HG03025 (cell line): Measurements from ENCODE around the gene TMEM42.
"Not testable (repeated sequence)": the region's sequence is repeated elsewhere in the genome, so short reads cannot be mapped to it uniquely, and the experiment has no call there.

Source experiments
- ATAC-seq: cut with Tn5 transposase; IDR thresholded peaks from one replicate; pipeline ENCODE4 v1.9.1; 2021; ENCODE audit warnings: mild to moderate bottlenecking, moderate library complexity; ENCODE audit not compliant: unreplicated experiment, low FRiP score

TMEM42 gene

DNA sequence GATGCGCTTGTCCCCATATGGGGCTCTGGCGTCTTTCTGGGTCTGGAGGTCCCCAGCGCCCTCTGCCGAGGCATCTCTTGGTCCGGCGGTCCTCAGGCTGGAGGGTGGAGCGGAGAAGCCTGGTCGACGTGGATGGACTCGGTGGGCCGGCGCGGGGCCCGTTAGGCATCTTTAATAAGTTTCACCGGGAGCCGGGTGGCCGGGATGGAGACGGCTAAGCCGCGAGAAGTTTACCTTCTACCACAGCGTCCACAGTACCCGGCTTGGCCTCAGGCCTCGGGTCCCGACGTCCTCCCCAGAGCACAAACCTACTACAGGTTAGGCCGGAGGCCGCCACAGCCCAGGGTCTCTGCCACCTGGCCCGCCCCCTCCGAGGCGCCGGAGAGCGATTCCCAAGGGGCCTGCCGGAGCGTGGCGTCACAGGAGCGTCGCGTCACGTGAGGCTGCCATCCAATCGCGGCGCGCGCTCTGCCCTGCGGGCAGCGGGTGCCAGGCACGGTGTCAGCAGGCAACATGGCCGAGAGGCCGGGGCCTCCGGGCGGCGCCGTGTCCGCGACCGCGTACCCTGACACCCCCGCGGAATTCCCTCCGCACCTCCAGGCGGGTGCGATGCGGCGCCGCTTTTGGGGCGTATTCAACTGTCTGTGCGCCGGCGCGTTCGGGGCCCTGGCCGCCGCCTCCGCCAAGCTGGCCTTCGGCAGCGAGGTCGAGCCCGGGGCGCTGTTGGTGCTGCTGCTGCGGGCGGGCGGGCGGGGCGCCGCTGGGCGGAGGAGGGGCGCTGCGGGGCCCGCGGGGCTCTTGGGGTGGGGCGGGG lies at the start of gene TMEM42:
Gene TMEM42, plus strand, starts transcription at position 501 of the 814 bp plus-strand sequence. Its CDS starts 13 bp downstream, at position 514.
- peak; percentile 91 for ATAC-seq

DNA sequence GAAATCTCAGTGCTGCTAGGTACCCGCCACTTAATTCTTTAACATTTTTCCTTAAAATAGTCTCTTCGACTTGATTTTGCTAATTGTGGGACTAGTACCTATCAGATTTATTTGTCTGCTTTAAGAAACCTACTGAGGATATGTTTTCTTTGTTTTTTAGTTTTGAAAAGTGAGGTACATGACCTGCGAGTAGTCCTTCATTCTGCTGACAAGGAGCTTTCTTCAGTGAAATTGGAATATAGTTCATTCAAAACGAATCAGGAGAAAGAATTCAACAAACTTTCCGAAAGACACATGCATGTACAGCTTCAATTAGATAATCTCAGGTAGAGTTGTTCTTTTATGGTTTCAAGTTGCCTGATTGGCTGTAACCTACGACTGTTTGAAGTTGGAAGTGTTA lies 47.0 kb upstream of the TMEM42 start:
- no peak for ATAC-seq

DNA sequence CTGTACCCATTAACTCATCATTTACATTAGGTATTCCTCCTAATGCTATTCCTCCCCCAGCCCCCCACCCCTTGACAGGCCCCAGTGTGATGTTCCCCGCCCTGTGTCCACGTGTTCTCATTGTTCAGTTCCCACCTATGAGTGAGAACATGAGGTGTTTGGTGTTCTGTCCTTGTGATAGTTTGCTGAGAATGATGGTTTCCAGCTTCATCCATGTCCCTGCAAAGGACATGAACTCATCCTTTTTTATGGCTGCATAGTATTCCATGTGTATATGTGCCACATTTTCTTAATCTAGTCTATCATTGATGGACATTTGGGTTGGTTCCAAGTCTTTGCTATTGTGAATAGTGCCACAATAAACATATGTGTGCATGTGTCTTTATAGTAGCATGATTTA lies 45.4 kb upstream of the TMEM42 start:
- ATAC-seq = not testable (repeated sequence)

DNA sequence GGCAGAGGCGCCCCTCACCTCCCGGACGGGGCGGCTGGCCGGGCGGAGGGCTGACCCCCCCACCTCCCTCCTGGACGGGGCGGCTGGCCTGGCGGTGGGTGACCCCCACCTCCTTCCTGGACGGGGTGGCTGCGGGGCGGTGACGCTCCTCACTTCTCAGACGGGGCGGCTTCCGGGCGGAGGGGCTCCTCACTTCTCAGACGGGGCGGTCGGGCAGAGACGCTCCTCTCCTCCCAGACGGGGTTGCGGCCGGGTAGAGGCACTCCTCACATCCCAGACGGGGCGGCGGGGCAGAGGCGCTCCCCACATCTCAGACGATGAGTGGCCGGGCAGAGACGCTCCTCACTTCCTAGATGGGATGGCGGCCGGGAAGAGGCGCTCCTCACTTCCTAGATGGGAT lies 40.5 kb upstream of the TMEM42 start:
- ATAC-seq = not testable (repeated sequence)

DNA sequence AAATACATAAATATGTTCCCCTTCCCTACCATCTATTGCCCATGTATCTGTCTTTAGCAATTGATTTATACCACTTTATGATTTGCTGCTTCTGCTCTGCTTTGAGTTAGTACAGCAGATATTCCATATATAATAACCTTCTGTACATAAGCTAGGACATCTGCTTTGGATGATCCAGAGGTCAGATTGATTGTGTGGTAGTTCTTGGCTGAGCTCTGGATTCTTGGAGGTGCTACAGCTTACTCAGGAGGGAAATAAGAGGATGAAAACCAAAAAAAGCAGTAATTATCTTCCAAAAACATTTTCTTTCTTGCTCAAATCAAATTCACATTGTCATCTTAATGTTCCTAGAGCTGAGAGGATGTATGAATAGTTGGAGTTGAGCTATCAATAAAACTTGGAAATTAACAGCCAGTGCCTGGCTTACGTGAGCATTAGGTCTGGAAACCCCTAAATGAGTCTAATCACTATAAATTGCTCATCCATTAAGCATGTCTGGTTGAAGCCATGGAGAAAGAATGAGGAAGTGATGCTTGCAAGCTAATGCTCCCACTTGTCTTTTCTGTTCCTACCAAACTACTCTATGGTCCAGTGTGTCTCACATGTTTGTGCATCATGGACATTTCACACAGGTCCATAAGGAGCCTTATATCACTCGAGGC lies 36.3 kb upstream of the TMEM42 start:
- no peak for ATAC-seq

DNA sequence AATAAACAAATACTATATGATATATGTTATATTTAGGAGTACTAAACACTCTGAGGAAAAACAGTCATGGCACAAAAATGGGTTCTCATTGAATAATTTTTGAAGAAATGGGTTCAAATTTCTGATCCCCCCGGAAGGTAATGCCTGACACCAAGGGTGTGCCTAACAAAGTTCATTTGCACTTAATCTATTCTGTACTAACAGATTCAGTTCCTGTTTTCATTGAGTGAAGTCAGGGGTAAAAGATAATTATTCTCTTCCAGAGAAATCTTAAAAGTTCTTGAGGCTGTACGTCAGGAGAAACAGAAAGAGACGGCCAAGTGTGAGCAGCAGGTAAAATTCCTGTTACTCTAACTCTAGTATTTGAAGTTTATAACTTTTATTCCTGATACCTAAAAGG lies 34.5 kb upstream of the TMEM42 start:
- ATAC-seq = no peak

DNA sequence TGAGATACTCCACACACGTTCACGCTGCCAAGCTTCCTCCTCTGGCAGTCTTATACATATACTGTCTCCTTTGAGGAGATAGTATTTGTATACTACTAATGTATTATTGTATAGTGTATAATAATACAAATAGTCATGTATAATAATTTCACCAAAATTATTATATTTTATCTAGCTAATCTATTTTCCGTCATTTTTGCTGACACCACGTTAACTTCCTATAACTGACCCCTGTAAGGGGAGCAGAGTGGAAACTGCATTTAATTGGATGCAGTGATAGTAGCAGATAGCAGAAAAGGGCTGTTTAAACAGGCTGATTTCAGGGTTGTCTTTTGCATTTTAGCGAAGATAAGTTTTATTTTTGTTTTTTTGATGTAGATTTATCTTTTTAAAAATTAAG lies 30.5 kb upstream of the TMEM42 start:
- ATAC-seq = no peak

DNA sequence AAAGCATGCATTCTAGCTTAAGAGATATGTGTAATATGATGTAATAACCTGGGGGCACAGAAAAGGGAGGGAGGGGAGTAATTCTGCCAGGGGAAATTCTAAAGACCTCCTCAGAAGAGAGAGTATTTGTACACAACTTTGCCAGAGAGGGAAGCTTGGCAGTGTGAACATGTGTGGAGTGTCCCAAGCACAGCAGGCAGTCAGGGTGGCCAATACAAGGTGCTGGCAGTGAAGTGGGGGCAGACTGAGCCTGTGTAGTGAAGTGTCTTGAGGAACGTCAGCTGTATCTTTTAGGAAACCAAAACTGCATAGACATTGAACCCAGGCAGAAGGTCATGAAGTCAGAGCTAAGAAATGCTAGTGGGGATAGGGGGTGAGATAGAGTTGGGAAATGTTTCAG lies 29.7 kb upstream of the TMEM42 start:
- ATAC-seq = no peak

DNA sequence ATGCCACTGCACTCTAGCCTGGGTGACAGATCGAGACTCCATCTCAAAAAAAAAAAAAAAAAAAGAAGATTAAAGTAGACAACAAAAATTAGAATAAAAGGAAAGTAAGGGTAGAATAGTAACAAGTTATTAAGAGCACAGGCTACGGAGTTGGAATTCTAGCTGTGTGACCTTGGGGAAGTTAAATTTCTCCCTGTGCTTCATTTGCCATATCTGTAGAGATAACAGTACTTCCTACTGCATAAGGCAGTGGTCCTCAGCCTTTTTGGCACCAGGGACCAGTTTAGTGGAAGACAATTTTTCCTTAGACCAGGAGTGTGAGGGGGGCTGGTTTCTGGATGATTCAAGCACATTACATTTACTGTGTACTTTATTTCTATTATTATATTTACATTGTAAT lies 28.7 kb upstream of the TMEM42 start:
- ATAC-seq = no peak

DNA sequence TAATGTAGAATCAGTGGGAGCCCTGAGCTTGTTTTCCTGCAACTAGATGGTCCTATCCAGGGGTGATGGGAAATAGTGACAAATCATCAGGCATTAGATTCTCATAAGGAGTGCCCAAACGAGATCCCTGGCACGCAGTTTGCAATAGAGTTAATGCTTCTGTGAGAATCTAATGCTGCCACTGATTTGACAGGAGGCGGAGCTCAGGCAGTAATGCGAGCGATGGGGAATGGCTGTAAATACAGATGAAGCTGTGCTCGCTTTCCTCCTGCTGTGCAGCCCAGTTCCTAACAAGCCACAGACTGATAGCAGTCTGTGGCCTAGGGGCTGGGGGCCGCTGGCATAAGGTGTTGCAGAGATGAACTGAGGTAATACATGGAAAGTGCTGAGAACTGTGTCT lies 28.3 kb upstream of the TMEM42 start:
- ATAC-seq = no peak

DNA sequence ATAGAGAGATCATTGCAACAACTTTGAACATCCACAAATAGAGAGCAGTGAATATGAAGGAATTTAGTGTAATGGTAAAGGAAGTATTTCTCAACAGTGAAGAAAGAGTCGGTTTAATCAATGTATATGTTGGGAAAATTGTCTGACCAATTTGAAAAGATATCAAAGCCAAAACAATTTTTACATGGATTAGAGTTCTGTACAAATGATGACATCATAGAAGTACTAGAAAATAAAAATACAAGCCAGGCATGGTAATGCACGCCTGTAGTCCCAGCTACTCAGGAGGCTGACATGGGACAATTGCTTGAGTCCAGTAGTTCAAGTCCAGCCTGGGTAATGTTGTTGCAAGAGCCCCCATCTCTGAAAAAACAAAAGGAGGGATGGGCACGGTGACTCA lies 26.0 kb upstream of the TMEM42 start:
- ATAC-seq = no peak

DNA sequence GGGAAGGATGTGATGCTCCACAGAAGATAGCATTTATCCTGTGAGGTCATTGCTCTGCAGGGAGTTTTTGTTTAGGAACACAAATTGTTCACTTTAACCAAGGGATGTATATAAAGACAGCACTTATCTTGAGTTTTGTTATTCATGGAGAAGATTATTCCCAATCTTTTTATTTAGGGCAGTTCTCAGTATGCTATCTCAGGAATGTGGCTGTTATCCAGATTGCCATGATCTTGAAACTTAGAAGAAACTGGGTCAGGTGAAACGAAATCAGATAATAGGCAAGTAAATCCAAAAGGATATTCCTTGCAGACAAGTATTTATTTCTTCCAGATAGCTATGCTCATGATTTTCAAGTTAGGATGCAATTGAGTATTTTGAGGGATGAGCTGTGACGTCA lies 19.3 kb upstream of the TMEM42 start:
- no peak for ATAC-seq

DNA sequence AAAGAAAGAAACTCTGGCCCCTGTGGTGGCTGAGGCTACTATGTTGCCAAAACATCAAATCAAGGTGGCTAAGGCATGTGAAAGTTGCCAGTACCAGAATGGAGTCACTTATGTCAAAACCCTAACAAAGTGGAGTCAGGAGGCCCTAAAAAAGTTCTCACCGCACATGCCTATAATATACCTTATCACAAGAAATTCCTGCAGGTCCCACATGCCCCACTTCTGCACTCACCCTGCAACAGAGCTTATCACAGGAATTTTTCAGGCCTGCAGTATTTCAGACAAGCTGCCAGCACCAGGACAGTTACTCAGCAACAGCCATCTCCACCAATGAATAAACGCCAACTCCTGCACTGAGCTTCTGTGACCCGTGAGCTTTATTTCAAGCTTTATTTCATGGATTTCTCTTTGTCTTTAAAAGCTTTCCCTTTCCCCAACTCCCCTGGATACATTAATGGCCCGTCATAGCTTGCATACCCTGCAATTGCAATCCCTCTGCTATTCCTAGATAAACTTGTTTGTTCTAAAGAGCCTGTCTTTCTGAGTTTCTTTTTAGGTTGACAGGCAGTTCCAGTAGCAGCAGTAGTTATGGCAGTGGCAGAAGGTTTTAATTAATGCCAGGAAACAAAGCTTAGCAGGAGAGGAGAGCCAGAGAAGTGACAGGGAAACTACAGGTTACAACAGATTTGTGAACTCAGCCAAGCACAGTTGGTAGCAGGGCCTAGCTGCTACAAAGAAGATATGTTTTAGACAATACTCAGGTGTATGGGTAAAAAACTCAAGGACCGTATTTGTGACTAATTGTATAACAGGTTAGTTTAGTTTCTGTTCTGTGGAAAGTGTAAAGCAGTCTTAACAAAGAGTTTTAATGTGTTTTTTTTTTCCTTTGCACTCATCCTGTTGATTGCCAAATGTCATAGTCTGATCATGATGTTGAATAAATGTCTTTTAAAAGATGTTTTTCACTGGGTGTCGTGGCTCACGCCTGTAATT lies 15.9 kb upstream of the TMEM42 start:
- ATAC-seq = no peak

DNA sequence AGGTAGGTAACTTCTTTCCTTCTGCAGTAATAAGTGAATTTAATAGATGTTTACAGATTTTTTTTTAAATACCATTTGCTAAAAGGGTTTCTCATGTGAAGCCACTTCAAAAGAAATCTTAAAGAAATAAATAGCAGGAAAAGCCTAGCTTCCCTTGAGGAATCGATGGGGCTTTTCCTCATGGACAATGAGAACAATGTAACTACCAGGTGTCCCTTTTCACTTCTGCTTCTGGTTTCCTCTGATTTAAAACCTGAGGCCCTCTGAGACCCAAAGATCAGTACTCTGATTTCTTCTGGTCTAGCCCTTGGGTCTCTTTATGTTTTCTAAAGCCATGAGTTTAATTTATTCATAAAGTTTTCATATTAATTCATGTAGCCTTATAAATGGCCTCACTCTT lies 13.1 kb upstream of the TMEM42 start:
- ATAC-seq = no peak

DNA sequence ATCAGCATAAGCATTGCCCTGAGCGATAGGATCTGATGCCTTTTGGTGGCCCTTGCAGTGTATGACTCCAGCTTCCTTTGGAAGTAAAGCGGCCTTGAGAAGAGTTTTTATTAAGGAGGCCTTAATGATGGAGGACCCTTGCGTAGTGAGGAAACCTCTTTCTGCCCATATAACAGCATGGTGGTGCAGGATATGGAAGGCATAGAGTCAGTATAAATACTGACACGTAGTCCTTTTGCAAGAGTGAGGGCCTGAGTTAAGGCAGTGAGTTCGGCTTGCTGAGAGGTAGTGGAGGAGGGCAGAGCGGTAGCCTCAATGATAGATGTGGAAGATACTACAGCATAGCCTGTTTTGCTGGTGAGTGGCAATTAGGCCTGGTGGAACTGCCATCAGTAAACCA lies 5.0 kb upstream of the TMEM42 start:
- ATAC-seq = not testable (repeated sequence)

DNA sequence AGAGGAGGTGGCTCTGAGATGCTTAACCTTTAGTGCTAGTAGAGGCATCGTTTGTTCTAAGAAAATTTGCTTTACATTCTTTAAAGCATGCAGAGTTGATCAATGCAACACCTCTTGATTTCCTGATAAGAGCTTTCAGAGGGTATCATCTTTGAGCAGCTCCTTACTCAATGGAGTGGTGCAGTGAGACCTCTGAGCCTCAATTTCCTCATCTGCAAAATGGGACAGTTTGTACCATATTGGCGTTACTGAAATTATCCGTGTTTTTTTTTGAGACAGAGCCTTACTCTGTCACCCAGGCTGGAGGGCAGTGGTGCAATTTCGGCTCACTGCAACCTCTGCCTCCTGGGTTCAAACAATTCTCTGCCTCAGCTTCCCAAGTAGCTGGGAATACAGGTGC lies 1.6 kb upstream of the TMEM42 start:
- ATAC-seq = no peak

DNA sequence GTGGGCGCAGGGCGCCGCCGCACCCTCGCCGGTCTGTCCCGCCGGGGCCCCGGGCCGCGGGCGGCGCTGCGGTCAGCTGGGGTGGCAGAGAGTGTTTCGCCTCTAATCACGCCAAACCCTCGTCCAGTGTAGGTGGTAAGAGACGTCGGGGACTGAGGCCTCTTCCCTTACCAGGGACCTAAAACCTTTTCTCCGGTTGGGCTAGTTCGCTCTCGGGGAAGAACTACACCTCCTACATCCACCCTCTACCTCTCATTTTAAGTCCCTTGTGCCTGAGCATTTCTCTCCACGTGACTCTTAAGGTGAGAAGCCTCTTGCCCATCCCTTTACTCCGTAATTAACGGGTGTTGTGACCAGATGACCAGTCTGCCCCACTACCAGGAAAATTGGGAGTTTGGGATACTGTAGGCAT lies 520 bp downstream of the TMEM42 start:
- peak; percentile 24 for ATAC-seq

DNA sequence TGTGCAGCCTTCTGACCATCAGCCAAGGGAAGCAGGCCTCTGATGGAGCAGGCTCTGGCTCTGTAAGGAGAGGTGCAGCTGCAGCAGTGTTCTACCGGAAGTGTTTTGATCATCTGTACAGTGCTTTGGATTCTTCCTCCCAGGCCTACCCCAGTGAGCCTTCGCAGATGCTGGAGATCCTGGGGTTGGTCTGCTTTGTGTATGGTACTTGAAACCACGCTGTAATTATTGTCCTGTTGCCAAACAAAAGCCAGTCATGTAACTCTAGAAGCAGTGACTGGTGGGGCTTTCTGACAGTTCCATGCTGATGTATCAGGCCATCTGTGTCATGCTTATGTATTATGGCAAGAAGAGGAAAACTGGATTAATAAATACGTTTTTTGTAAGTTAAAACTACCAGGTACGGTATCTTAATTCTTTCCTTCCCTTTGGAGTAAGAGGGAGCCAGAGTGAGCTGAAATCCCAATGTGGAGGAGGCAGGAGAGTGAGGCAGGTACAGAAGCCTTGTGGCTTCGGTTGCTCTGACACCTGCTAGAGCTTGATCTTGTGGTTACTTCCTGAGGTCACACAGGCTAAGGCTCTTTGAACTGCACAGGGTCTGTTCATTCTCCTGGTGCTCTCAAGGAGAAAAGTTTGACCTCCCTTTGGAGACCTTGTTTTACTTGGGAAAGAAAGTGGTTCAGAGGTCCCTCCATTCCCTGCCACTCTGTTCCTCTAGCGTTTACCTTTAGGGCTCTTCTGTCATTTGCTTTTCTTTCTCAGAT lies 3.7 kb downstream of the TMEM42 start:
- no peak for ATAC-seq

DNA sequence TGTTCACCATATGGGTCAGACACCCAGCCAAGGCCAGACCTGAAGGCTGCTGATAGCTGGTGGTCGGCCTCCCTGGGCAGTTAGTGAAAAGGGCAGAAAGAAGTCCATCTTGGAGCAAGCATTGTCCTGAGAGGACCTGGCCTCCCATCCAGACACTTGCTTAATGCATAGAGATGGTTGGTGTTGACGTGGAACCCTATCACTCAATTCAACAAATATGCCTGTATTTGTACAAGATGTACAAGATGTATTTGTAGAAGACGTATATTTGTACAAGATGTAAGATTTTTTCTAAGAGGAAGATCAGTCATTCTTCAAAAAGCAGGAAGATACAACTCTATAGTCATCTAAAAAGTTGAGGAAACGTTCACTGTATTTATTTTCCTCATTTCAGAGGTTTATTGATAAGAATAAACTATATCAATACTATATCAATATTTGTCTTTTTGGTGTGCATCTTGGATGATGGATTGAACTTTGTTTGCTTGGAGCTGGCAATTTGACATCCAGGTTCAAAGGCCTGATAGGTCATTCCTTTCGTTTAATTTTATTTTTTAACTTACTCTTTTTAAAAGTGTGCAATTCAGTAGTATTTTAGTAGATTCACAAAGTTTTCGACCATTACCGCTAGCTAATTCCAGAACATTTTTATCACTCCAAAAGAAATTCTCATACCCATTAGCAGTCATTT lies 5.9 kb downstream of the TMEM42 start:
- no peak for ATAC-seq
